H1 (cell line): ENCODE results near the gene SLC24A3.

Source experiments
- CEBPB ChIP-seq: IDR thresholded peaks from 2 replicates; pipeline ENCODE4 v1.6.1; 2012; ENCODE audit warnings: low read depth, low read length
- CTCF ChIP-seq, 3 experiments: IDR thresholded peaks; 1 replicate in 2 of 3; 2 replicates in 1 of 3; pipeline versions ENCODE4 v1.5.1 to v1.6.1; 2011; ENCODE audit warnings: low read length in 3 of 3, mild to moderate bottlenecking in 3 of 3, inconsistent platforms in 2 of 3, low read depth in 1 of 3, moderate library complexity in 1 of 3; ENCODE audit not compliant: insufficient read depth in 1 of 3; ENCODE audit errors: control extremely low read depth in 1 of 3
- EGR1 ChIP-seq: IDR thresholded peaks from 2 replicates; pipeline ENCODE4 v1.6.1; 2011; ENCODE audit warnings: low read depth, low read length, borderline replicate concordance
- EP300 ChIP-seq, 2 experiments: IDR thresholded peaks; 1 replicate in 1 of 2; 2 replicates in 1 of 2; pipeline ENCODE4 v1.6.1; 2011 to 2012; ENCODE audit warnings: low read depth in 2 of 2, low read length in 2 of 2, mild to moderate bottlenecking in 2 of 2, borderline replicate concordance in 1 of 2, inconsistent platforms in 1 of 2, moderate library complexity in 1 of 2
- MAFK ChIP-seq: IDR thresholded peaks from 2 replicates; pipeline ENCODE4 v1.6.1; 2012; ENCODE audit warnings: low read depth, mild to moderate bottlenecking, improper control_type of control experiment, low read length
- NRF1 ChIP-seq: IDR thresholded peaks from 2 replicates; pipeline ENCODE4 v1.6.1; 2011; ENCODE audit warnings: mild to moderate bottlenecking, low read depth, low read length, improper control_type of control experiment
- POLR2A ChIP-seq, 2 experiments: IDR thresholded peaks; 1 replicate in 1 of 2; 2 replicates in 1 of 2; pipeline ENCODE4 v1.6.1; 2011; ENCODE audit warnings: low read depth in 2 of 2, low read length in 2 of 2, mild to moderate bottlenecking in 2 of 2; ENCODE audit errors: control extremely low read depth in 1 of 2
- POLR2AphosphoS5 ChIP-seq: IDR thresholded peaks from 2 replicates; pipeline ENCODE4 v1.6.1; 2011; ENCODE audit warnings: low read depth, low read length
- POU5F1 ChIP-seq: IDR thresholded peaks from 2 replicates; pipeline ENCODE4 v1.6.1; 2011; ENCODE audit warnings: low read depth, mild to moderate bottlenecking, low read length, moderate library complexity
- RFX5 ChIP-seq: IDR thresholded peaks from 2 replicates; pipeline ENCODE4 v1.6.1; 2011; ENCODE audit warnings: low read depth, low read length, improper control_type of control experiment, borderline replicate concordance
- SP2 ChIP-seq: IDR thresholded peaks from 2 replicates; pipeline ENCODE4 v1.6.1; 2012; ENCODE audit warnings: mild to moderate bottlenecking, low read length, inconsistent platforms
- TAF1 ChIP-seq: IDR thresholded peaks from 2 replicates; pipeline ENCODE4 v1.6.1; 2011; ENCODE audit warnings: mild to moderate bottlenecking, low read depth, low read length
- ZNF274 ChIP-seq: IDR thresholded peaks from 2 replicates; pipeline ENCODE4 v1.7.0; 2012; ENCODE audit warnings: low read length, borderline replicate concordance; ENCODE audit errors: extremely low read depth

GRCh38 chr20:19412254-19412653 lies 199.8 kb downstream of the SLC24A3 start:
- TF ChIP-seq CTCF (IDR thresholded peaks at IDR 0.05; ENCODE audit: control extremely low read depth in 1 of 3, insufficient read depth in 1 of 3, low read depth in 1 of 3, low read length in 3 of 3) (no peak), POLR2A (IDR thresholded peaks at IDR 0.05; ENCODE audit: control extremely low read depth in 1 of 2, low read depth in 2 of 2, low read length in 2 of 2) (no peak), CEBPB (no peak), POLR2AphosphoS5 (no peak), ZNF274 (no peak), RFX5 (no peak), MAFK (no peak), POU5F1 (no peak), SP2 (no peak), EGR1 (no peak), EP300 (IDR thresholded peaks at IDR 0.05; ENCODE audit: borderline replicate concordance in 1 of 2, low read depth in 2 of 2, low read length in 2 of 2) (no peak), NRF1 (no peak), TAF1 (no peak)
